ENCODE measurements around the gene PGR. TPM values are rescaled to one million over a fixed set of nuclear protein-coding genes. Genes with fewer than 3 reads are reported as not detected.

Gene PGR
- total and polyA plus RNA-seq, 2 of the 8 experiments (the other 6 are each of a cell fraction or from before 2014, with no cell fraction given), result 0.03 to 0.35 TPM

DNA sequence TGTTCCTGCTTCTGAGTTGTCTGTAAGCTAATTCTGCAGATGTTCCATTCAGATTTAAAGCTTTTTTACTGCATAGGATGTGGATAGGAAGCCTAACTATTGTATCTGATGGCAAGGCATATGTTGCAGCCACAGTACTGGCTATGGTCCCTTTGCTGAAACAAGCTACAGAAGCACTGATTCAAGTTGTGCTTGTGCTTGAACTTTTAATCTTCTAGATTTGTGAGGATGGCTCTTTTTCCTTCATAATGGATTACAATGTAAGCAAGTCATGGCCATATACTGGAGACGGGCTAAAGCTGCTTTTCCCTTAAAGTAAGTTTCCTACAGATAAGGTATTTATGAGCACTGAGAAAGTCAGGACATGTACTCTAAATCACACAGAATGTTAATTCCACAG, 138.7 kb downstream of the PGR start:
- Histone ChIP-seq H2BK20ac (ENCODE audit: low read length) (no peak overlapping the region), H2AFZ (ENCODE audit: low read length) (no peak overlapping the region), H4K8ac (ENCODE audit: extremely low read depth, insufficient read depth, low read length) (no peak overlapping the region), H2AK5ac (ENCODE audit: low read depth, low read length) (no peak overlapping the region), H2BK12ac (ENCODE audit: low read depth, low read length) (no peak overlapping the region), H3K79me1 (ENCODE audit: low read depth, low read length) (no peaks in the 10 kb centered on the region), H3K27ac (ENCODE audit: low read depth, low read length) (no peak overlapping the region), H3K56ac (replicated peaks; ENCODE audit: insufficient read length, low read depth, low read length) (no peak overlapping the region), H4K5ac (ENCODE audit: insufficient read length, low read depth, low read length) (no peak overlapping the region), H3K23ac (ENCODE audit: insufficient read length) (no peak overlapping the region), H3K14ac (ENCODE audit: insufficient read length) (no peak overlapping the region), H3K4me3 (ENCODE audit: extremely low read depth in 1 of 4, insufficient read depth in 2 of 4, low read depth in 3 of 4, low read length in 4 of 4) (no peak overlapping the region), H2BK15ac (ENCODE audit: low read length) (no peak overlapping the region), H3K4me2 (ENCODE audit: insufficient read depth in 1 of 2, low read depth in 2 of 2, low read length in 2 of 2) (no peak overlapping the region), H3K9me3 (ENCODE audit: insufficient read depth in 2 of 2, low read depth in 1 of 2, low read length in 1 of 2) (no peaks in the 10 kb centered on the region), H3K79me2 (ENCODE audit: control insufficient read depth in 1 of 2, insufficient read depth in 2 of 2, low read length in 2 of 2) (no peaks in the 10 kb centered on the region), H2BK5ac (ENCODE audit: low read depth, low read length) (no peak overlapping the region), H3K23me2 (ENCODE audit: low read depth, low read length) (no peaks in the 10 kb centered on the region), H3K36me3 (ENCODE audit: control insufficient read depth in 2 of 4, insufficient read depth in 4 of 4, low read length in 3 of 4) (no peaks in the 10 kb centered on the region; a peak in 1 of 8 replicates), H4K20me1 (replicated peaks in 1 of 2; ENCODE audit: control insufficient read depth in 1 of 2, insufficient read depth in 2 of 2, low read length in 2 of 2) (no peaks in the 10 kb centered on the region), H3K9ac (replicated peaks in 1 of 4; ENCODE audit: extremely low read depth in 1 of 4, low read depth in 3 of 4, low read length in 3 of 4) (no peak overlapping the region), H3K18ac (ENCODE audit: extremely low read depth, low read length) (no peak overlapping the region), H3K4ac (replicated peaks; ENCODE audit: insufficient read length, low read depth, low read length) (no peak overlapping the region), H3K4me1 (replicated peaks in 1 of 4; ENCODE audit: control insufficient read depth in 3 of 4, insufficient read depth in 4 of 4, low read length in 3 of 4) (no peaks in the 10 kb centered on the region), H3K27me3 (replicated peaks in 1 of 4; ENCODE audit: control insufficient read depth in 3 of 4, extremely low read depth in 1 of 4, insufficient read depth in 3 of 4, low read length in 3 of 4) (no peaks in the 10 kb centered on the region), H2BK120ac (replicated peaks; ENCODE audit: low read depth, low read length) (no peak overlapping the region), H4K91ac (replicated peaks; ENCODE audit: insufficient read length, low read length) (no peak overlapping the region)
- CTCF ChIA-PET (ENCODE audit: partially characterized antibody), result interaction anchor here (1.3 to 1.6 kb wide), 3 partner anchors 11 to 22 kb away, joined by 3 to 4 read pairs (median 3); no protein-coding TSS in a partner anchor
- POLR2A ChIA-PET (ENCODE audit: partially characterized antibody), result no interaction called here
- DNase-seq (ENCODE audit: low read depth in 1 of 2, low spot score in 2 of 2) (no peak), FAIRE-seq (no peak)
- 85% methylated on average over 1 of the region's 1 CpG; no CpG with 5 or more reads in 1 of the 2 experiments for WGBS, 2 experiments (ENCODE audit: extremely low coverage in 1 of 2, insufficient coverage in 1 of 2, insufficient read length in 1 of 2, insufficient replicate concordance in 2 of 2, low coverage in 1 of 2, low lambda C conversion rate in 2 of 2, missing lambda C conversion rate in 1 of 2)
- TF ChIP-seq RXRA (IDR thresholded peaks at IDR 0.05; ENCODE audit: insufficient read depth, low read depth, low read length) (no peak), BRCA1 (IDR thresholded peaks at IDR 0.05; ENCODE audit: low read depth, low read length) (no peak)
